Mesangial cell (primary cell): Measurements from ENCODE around the gene PKD2L2. TPM values are rescaled to one million over a fixed set of nuclear protein-coding genes. Genes with fewer than 3 reads are reported as not detected.

Source experiments
- total RNA-seq: library from RNA; depleted of rRNA; stranded (reverse); fragments of >200 nt; gene quantifications from 2 replicates; pipeline ENCODE4 v1.2.3, GENCODE V29; 2015

PKD2L2 gene
- not detected in 2 replicates for total RNA-seq

DNA sequence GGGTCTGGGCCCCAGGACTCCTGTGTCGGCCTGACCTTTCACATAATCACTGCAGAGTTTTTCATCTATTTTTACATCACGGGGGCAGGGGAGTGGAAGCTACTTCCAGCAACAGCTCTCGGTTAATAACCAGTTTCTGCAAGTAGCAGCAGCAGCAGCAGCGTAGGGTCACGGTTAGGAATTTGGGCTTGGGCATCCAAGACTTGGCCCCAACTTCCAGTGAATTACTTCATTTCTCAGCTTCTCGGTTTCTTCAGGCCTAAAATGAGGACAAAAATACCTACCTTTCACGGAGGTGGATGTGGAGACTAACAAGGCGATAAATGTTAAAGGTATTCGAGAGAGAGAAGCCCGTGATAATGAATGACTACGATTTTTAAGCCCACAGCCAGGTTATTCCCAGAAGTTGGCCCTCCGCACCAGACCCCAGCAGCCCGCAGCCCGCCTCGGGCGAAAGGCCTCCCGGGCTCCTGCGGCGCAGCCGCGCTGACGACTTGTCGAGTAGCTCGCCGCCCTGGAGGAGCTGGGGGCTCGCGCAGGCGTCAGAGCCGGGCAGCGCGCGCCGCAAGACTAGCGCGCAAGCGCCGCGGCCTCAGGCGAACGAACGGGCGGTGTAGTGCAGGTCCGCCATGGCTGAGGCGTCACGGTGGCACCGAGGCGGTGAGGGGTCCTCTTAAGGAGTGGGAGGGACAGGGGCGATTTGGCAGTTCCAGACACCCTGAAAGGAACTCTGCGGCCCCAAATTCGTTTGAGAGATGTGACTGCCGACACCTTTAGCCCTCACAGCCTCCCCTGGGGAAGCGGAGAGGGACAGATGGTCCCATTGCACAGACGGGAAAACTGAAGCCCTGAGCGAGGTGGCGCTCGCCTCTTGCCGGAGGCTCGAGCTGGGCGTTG lies at the start of gene PKD2L2:
PKD2L2 (plus strand) TSS at position 595 of the 897 bp plus-strand sequence; CDS start at position 630, 35 bp downstream.

DNA sequence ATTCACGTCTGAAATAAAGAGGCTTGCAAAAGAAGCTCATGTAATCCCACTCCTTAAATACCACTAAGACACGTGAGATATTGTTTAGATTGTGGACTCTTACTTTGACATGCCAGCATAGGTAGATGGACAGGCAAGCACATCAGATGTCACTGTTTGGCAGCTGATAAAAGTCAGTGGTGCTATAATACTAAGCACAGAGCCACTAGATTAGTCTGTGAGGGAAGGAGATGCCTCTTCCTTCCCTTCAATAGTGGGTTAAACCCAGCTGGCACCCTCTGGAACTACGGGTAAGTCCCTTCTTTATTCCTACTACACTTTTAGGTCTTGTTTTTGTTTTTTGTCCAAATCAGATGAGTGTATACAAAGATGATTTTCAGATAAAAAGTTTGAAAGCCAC lies 21.6 kb upstream of the PKD2L2 start, which contains the start of gene MYOT:
MYOT (plus strand) TSS at position 197 of the 400 bp plus-strand sequence. CDS start 2,792 bp downstream, outside the sequence.

Other genes starting within 250 kb of the PKD2L2 start
- 0.49 and 1.1 TPM in 2 replicates for gene KLHL3, start 153.4 kb upstream of the PKD2L2 start, total RNA-seq
- gene HNRNPA0, start 135.1 kb upstream of the PKD2L2 start, total RNA-seq = 13.9 and 14.6 TPM in 2 replicates
- not detected in 2 replicates for gene MYOT, start 21.6 kb upstream of the PKD2L2 start, total RNA-seq
- 4.7 and 5.5 TPM in 2 replicates for gene FAM13B, start 143.6 kb downstream of the PKD2L2 start, total RNA-seq
- gene WNT8A, start 194.6 kb downstream of the PKD2L2 start, total RNA-seq = not detected in 2 replicates
- gene NME5, start 250.0 kb downstream of the PKD2L2 start, total RNA-seq = 1.5 and 2.3 TPM in 2 replicates